IMR-90 (cell line): Measurements from ENCODE around the gene SH3BGRL3.

Experiments used
- BHLHE40 ChIP-seq: fragments of 150-350 bp; IDR thresholded peaks from 2 replicates; pipeline ENCODE4 v1.6.1; 2016; ENCODE audit warnings: mild to moderate bottlenecking, low read depth, low read length
- CEBPB ChIP-seq: IDR thresholded peaks from 2 replicates; pipeline ENCODE4 v1.6.1; 2012; ENCODE audit warnings: low read depth, low read length, improper control_type of control experiment
- FOS ChIP-seq: fragments of 150-350 bp; IDR thresholded peaks from 2 replicates; pipeline ENCODE4 v1.6.1; 2016; ENCODE audit warnings: low read depth, low read length
- MAFK ChIP-seq: IDR thresholded peaks from 2 replicates; pipeline ENCODE4 v1.6.1; 2012; ENCODE audit warnings: low read depth, low read length, improper control_type of control experiment
- POLR2A ChIP-seq: IDR thresholded peaks from 2 replicates; pipeline ENCODE4 v1.6.1; 2012; ENCODE audit warnings: mild to moderate bottlenecking, low read depth, low read length
- RAD21 ChIP-seq: IDR thresholded peaks from 2 replicates; pipeline ENCODE4 v1.6.1; 2012; ENCODE audit warnings: low read length, improper control_type of control experiment
- RCOR1 ChIP-seq: IDR thresholded peaks from 2 replicates; pipeline ENCODE4 v1.6.1; 2012; ENCODE audit warnings: mild to moderate bottlenecking, low read length, improper control_type of control experiment; ENCODE audit not compliant: insufficient replicate concordance
- SMC3 ChIP-seq: fragments of 150-350 bp; IDR thresholded peaks from 2 replicates; pipeline ENCODE4 v1.6.1; 2016; ENCODE audit warnings: low read depth, mild to moderate bottlenecking, antibody characterized with exemption, low read length, moderate library complexity
- USF2 ChIP-seq: fragments of 150-350 bp; IDR thresholded peaks from 2 replicates; pipeline ENCODE4 v1.6.1; 2017; ENCODE audit warnings: mild to moderate bottlenecking, antibody characterized with exemption, low read length, low read depth
- TF ChIP-seq, protein P1 (sequence below): conservative IDR thresholded peaks from 2 replicates; pipeline ENCODE4 v1.5.1; 2012; ENCODE audit warnings: mild to moderate bottlenecking, low read depth, low read length, improper control_type of control experiment

GRCh38 chr1:26305667-26306289, 25.9 kb downstream of the SH3BGRL3 start:
- no peak for TF ChIP-seq RCOR1
- TF ChIP-seq, protein P1, sequence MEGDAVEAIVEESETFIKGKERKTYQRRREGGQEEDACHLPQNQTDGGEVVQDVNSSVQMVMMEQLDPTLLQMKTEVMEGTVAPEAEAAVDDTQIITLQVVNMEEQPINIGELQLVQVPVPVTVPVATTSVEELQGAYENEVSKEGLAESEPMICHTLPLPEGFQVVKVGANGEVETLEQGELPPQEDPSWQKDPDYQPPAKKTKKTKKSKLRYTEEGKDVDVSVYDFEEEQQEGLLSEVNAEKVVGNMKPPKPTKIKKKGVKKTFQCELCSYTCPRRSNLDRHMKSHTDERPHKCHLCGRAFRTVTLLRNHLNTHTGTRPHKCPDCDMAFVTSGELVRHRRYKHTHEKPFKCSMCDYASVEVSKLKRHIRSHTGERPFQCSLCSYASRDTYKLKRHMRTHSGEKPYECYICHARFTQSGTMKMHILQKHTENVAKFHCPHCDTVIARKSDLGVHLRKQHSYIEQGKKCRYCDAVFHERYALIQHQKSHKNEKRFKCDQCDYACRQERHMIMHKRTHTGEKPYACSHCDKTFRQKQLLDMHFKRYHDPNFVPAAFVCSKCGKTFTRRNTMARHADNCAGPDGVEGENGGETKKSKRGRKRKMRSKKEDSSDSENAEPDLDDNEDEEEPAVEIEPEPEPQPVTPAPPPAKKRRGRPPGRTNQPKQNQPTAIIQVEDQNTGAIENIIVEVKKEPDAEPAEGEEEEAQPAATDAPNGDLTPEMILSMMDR, result no peak
- TF ChIP-seq FOS, result no peak
- no peak for TF ChIP-seq POLR2A
- no peak for TF ChIP-seq USF2
- no peak for TF ChIP-seq MAFK
- TF ChIP-seq BHLHE40, result no peak
- TF ChIP-seq CEBPB, result no peak
- TF ChIP-seq SMC3, result no peak
- no peak for TF ChIP-seq RAD21
